ENCODE results near the gene SGK1. TPM values are rescaled to one million over a fixed set of nuclear protein-coding genes. Genes with fewer than 3 reads are reported as not detected.
A peak's percentile ranks its signal among the peaks of the same experiment; 100 is the strongest.

Gene SGK1
- total RNA-seq, 1 donor from 2014 or later = 91.0 TPM

DNA sequence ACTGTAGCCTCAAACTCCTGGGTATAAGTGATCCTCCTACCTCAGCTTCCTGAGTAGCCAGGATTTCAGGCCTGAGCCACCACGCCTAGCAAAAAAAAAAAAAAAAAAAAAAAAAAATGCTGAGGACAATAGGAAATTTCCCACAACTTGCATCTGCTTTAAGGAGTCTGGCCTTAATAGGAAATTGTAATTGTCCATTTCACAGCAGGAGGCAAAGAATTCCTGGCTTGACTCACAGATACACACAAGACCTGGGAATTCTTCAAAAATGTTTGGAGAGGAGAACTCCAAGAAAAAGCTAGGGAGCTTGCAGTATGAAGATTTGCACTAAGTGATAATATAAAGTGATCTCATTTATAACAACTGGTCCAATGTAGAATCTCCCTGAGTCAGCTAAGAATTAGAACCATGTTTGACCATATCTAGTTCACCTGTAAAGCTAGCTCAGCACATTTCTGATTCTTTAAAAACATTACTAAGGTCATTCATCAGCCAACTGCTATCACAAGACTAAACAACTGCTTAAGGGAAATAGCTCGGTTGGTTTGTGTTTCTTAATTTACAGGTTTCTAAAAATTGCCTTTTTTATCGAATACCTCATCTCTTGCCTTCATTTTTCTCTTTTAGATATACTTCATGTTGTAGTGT lies 185.3 kb downstream of the SGK1 start:
- Mint-ChIP-seq H3K4me1 (ENCODE audit: low read depth) (peaks cover 13% of the 10 kb centered on the region), H3K27ac (ENCODE audit: unreplicated experiment) (no peak overlapping the region), H3K9me3 (ENCODE audit: low read depth) (no peaks in the 10 kb centered on the region), H3K27me3 (ENCODE audit: low read depth) (no peaks in the 10 kb centered on the region), H3K36me3 (ENCODE audit: low read depth) (no peaks in the 10 kb centered on the region), H3K4me3 (ENCODE audit: unreplicated experiment) (no peak overlapping the region)
- no peak for DNase-seq (ENCODE audit: low spot score)
- TF ChIP-seq, protein P1, sequence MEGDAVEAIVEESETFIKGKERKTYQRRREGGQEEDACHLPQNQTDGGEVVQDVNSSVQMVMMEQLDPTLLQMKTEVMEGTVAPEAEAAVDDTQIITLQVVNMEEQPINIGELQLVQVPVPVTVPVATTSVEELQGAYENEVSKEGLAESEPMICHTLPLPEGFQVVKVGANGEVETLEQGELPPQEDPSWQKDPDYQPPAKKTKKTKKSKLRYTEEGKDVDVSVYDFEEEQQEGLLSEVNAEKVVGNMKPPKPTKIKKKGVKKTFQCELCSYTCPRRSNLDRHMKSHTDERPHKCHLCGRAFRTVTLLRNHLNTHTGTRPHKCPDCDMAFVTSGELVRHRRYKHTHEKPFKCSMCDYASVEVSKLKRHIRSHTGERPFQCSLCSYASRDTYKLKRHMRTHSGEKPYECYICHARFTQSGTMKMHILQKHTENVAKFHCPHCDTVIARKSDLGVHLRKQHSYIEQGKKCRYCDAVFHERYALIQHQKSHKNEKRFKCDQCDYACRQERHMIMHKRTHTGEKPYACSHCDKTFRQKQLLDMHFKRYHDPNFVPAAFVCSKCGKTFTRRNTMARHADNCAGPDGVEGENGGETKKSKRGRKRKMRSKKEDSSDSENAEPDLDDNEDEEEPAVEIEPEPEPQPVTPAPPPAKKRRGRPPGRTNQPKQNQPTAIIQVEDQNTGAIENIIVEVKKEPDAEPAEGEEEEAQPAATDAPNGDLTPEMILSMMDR (IDR thresholded peaks at IDR 0.05) = no peak

DNA sequence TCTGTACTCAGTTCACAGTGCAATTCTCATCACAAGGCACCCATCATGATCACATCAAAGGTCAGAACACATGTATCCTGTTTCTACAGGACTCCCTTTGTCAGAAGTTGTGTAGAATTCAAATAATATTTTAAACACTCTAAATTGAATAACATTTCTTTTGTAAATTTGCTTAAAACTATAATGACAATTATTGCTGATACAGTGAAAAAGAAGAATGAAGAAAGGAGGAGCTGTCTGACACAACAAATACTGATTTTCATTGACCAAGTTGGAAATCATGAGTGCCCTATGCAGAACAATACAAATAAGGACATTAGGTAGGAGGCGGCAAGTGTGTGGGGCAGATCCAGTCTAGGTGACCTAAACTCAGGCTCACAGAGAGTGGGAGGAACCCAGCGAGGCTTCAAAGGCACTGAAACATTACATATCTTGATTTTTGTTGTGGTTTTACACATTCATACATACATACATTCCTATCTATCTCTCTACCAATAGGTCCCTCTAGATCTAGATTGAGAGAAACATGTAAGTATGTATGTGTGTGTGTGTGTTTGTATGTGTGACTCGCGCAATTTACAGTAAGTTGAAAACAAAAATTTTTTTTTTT lies 186.3 kb downstream of the SGK1 start:
- Mint-ChIP-seq H3K27ac (ENCODE audit: unreplicated experiment) (no peak overlapping the region), H3K36me3 (ENCODE audit: low read depth) (no peaks in the 10 kb centered on the region), H3K9me3 (ENCODE audit: low read depth) (no peaks in the 10 kb centered on the region), H3K27me3 (ENCODE audit: low read depth) (no peaks in the 10 kb centered on the region), H3K4me3 (ENCODE audit: unreplicated experiment) (no peak overlapping the region), H3K4me1 (ENCODE audit: low read depth) (peaks cover 10% of the 10 kb centered on the region)
- no peak for DNase-seq (ENCODE audit: low spot score)
- TF ChIP-seq, protein P1 (IDR thresholded peaks at IDR 0.05) = no peak

DNA sequence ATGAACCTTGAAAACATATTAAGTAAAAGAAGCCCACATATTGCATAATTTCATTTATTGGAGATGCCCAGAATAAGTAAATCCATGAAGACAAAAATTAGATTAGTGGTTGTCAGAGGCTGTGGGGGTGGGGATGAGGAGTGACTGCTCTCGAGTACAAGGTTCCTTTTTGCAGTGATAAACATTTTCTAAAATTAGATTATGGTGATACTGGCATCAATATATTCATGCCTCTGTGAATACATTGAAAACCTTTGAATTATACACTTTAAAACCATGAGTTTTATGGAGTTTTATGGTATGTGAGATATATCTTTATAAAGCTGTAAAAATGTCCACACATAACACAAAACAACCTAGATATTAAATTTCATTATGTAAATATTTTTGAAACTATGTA lies 189.8 kb downstream of the SGK1 start:
- Mint-ChIP-seq H3K4me3 (ENCODE audit: unreplicated experiment) (no peak overlapping the region), H3K36me3 (ENCODE audit: low read depth) (no peaks in the 10 kb centered on the region), H3K9me3 (ENCODE audit: low read depth) (no peaks in the 10 kb centered on the region), H3K27ac (ENCODE audit: unreplicated experiment) (no peak overlapping the region), H3K4me1 (ENCODE audit: low read depth) (peaks cover 16% of the 10 kb centered on the region), H3K27me3 (ENCODE audit: low read depth) (no peaks in the 10 kb centered on the region)
- no peak for DNase-seq (ENCODE audit: low spot score)
- TF ChIP-seq, protein P1 (IDR thresholded peaks at IDR 0.05) = no peak

DNA sequence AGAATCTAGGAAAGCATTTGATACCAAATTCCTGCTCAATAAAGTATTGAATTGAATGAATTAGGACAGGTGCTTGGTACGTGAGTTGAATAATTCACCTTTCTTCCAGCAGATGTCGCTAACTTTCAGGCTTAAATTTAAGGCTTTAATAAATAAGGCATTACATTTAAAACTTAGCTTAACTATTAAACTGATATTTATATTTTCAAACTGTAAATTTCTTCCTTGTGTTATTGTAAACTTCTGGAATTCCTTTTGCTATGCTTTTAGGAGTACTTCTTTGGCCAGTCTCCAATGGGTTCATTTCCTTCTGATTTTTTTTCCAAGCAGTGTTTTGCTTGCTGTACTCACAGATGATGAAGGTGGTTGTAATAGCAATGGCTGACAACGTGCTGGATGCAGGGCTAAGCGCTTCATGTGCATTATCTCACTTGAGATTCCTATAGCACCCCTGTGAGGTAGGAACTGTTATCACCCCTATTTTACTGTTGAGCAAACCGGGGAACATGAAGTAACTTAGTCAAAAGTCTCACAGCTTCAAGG lies 194.2 kb downstream of the SGK1 start:
- Mint-ChIP-seq H3K27ac (ENCODE audit: unreplicated experiment) (peak overlapping the region; percentile 46), H3K36me3 (ENCODE audit: low read depth) (no peaks in the 10 kb centered on the region), H3K4me3 (ENCODE audit: unreplicated experiment) (no peak overlapping the region), H3K27me3 (ENCODE audit: low read depth) (no peaks in the 10 kb centered on the region), H3K9me3 (ENCODE audit: low read depth) (peaks cover 4% of the 10 kb centered on the region), H3K4me1 (ENCODE audit: low read depth) (peaks cover 5% of the 10 kb centered on the region)
- TF ChIP-seq, protein P1 (IDR thresholded peaks at IDR 0.05) = peak; percentile 97
- DNase-seq (ENCODE audit: low spot score) = no peak

DNA sequence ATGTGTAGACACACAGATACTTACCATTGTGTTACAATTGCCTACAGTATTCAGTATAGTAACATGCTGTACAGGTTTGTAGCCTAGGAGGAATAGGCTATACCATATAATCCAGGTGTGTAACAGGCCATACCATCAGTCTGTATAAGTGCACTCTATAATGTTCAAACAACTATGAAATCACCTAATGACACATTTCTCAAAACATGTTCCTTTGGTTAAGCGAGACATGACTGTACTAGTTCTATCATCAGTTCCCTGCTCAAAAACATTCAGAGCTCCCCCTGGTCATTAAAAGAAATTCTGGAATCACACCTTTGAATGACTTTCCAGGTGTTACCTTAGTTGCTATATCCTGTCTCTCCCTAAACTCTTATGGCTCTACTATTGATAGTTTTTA lies 195.1 kb downstream of the SGK1 start:
- Mint-ChIP-seq H3K9me3 (ENCODE audit: low read depth) (peaks cover 4% of the 10 kb centered on the region), H3K4me3 (ENCODE audit: unreplicated experiment) (no peak overlapping the region), H3K36me3 (ENCODE audit: low read depth) (no peaks in the 10 kb centered on the region), H3K27me3 (ENCODE audit: low read depth) (no peaks in the 10 kb centered on the region), H3K27ac (ENCODE audit: unreplicated experiment) (no peak overlapping the region), H3K4me1 (ENCODE audit: low read depth) (peaks cover 7% of the 10 kb centered on the region)
- no peak for DNase-seq (ENCODE audit: low spot score)
- TF ChIP-seq, protein P1 (IDR thresholded peaks at IDR 0.05) = no peak
